PC-9 (cell line): ENCODE results near the gene FMO4. TPM values are rescaled to one million over a fixed set of nuclear protein-coding genes. Genes with fewer than 3 reads are reported as not detected.
"Not testable (repeated sequence)": the region's sequence is repeated elsewhere in the genome, so short reads cannot be mapped to it uniquely, and the experiment has no call there.

Source experiments
- BruUV-seq: library from RNA; stranded (reverse); fragments of 400-500 nt; replicated peaks from 2 replicates; lab custom pipeline; 2021; lab: Mats Ljungman, UMichigan
- CTCF ChIA-PET: fragments of 300-600 bp; sonication (Branson Sonifier 250); formaldehyde crosslinking; loops from one replicate; lab custom pipeline; 2022; ENCODE audit warnings: antibody characterized with exemption; lab: Charles Lee
- POLR2A ChIA-PET: fragments of 300-600 bp; sonication (Branson Sonifier 250); formaldehyde crosslinking; loops from one replicate; lab custom pipeline; 2022; ENCODE audit warnings: antibody characterized with exemption; ENCODE audit not compliant: unreplicated experiment; lab: Charles Lee
- DNase-seq, 2 experiments: peaks; one replicate each; pipeline versions ENCODE4 v3.0.0 to v3.0.0-alpha.2; 2015 to 2022; ENCODE audit warnings: mixed read lengths in 1 of 2
- H2AFZ ChIP-seq: fragments of 200-600 bp; sonication (generic); 2 replicates; pipeline ENCODE4 v1.8.1; 2017; ENCODE audit warnings: antibody characterized with exemption
- H3F3A ChIP-seq: fragments of 200-600 bp; sonication (generic); 2 replicates; pipeline ENCODE4 v1.8.1; 2017; ENCODE audit warnings: antibody characterized with exemption, mild to moderate bottlenecking, low read depth; ENCODE audit not compliant: insufficient read depth
- H3K27ac ChIP-seq: fragments of 200-600 bp; sonication (generic); 2 replicates; pipeline ENCODE4 v1.6.1; 2016; ENCODE audit warnings: mixed run types
- H3K27me3 ChIP-seq: fragments of 200-600 bp; sonication (generic); 2 replicates; pipeline ENCODE4 v1.6.1; 2016; ENCODE audit warnings: low read depth, mixed run types; ENCODE audit not compliant: insufficient read depth
- H3K36me3 ChIP-seq: fragments of 200-600 bp; sonication (generic); 2 replicates; pipeline ENCODE4 v1.6.1; 2016; ENCODE audit warnings: low read depth, mixed run types
- H3K4me1 ChIP-seq: fragments of 200-600 bp; sonication (generic); replicated peaks from 2 replicates; pipeline ENCODE4 v1.6.1; 2016; ENCODE audit warnings: mixed run types; ENCODE audit not compliant: insufficient read depth
- H3K4me2 ChIP-seq: fragments of 200-600 bp; sonication (generic); 2 replicates; pipeline ENCODE4 v1.6.1; 2017; ENCODE audit warnings: mixed run types
- H3K4me3 ChIP-seq: fragments of 200-600 bp; sonication (generic); 2 replicates; pipeline ENCODE4 v1.6.1; 2016; ENCODE audit warnings: mixed run types
- H3K79me2 ChIP-seq: fragments of 200-600 bp; sonication (generic); 2 replicates; pipeline ENCODE4 v1.6.1; 2017; ENCODE audit warnings: low read depth, mixed run types
- H3K9me2 ChIP-seq: fragments of 200-600 bp; sonication (generic); 2 replicates; pipeline ENCODE4 v1.8.1; 2017; ENCODE audit warnings: mild to moderate bottlenecking; ENCODE audit not compliant: insufficient read depth
- H3K9me3 ChIP-seq: fragments of 200-600 bp; sonication (generic); 2 replicates; pipeline ENCODE4 v1.8.1; 2016; ENCODE audit warnings: low read depth; ENCODE audit not compliant: insufficient read depth
- H4K20me1 ChIP-seq: fragments of 200-600 bp; sonication (generic); 2 replicates; pipeline ENCODE4 v1.8.1; 2017; ENCODE audit not compliant: insufficient read depth
- EZH2 ChIP-seq: fragments of 200-600 bp; sonication (generic); IDR thresholded peaks from 2 replicates; pipeline ENCODE4 v1.8.0; 2017; ENCODE audit warnings: antibody characterized with exemption, low read depth
- intact Hi-C: fragments of 100-400 bp; cut with micrococcal nuclease; formaldehyde crosslinking; loops from one replicate; pipeline ENCODE4 v1.10.0; 2022; ENCODE audit not compliant: unreplicated experiment
- total RNA-seq: library from RNA; stranded (reverse); gene quantifications from 2 replicates; pipeline ENCODE4 v1.2.3, GENCODE V29; 2021
- TF ChIP-seq, protein P1 (sequence below): fragments of 200-600 bp; sonication (generic); conservative IDR thresholded peaks from 2 replicates; pipeline ENCODE4 v1.6.1; 2017; ENCODE audit warnings: mixed run types, antibody characterized with exemption, mild to moderate bottlenecking, moderate library complexity

Gene FMO4
- total RNA-seq, 1 experiment from 2014 or later = 0.61 TPM

DNA sequence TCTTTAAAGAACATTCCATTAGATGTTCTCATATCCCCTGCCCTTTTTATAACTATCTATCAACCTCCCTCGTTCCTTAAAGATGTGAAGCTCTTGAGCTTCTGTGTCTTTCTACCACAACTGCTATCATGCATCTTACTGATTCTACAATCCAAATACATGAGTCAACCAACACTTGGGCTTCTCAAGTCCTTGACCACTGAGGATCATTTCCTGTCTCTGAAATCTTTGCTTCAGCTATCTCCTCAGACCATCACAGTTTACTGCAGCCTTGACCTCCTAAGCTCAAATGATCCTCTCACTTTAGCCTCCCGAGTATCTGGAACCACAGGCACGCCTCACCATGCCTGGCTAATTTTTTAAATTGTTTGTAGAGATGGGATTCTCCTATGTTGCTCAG is 75.2 kb downstream of the FMO4 start:
- H3K27ac ChIP-seq = no peak overlapping the region
- no peak overlapping the region for H3K4me3 ChIP-seq
- no peaks in the 10 kb centered on the region for H3K79me2 ChIP-seq
- H2AFZ ChIP-seq = no peak overlapping the region
- BruUV-seq = no TSS peak
- no peaks in the 10 kb centered on the region for H3K36me3 ChIP-seq
- no peaks in the 10 kb centered on the region for H3K9me2 ChIP-seq
- CTCF ChIA-PET = no interaction called here
- H3K4me2 ChIP-seq = no peak overlapping the region
- no peaks in the 10 kb centered on the region for H3K27me3 ChIP-seq
- DNase-seq = no peak
- H3F3A ChIP-seq = no peaks in the 10 kb centered on the region
- no peaks in the 10 kb centered on the region for H3K4me1 ChIP-seq
- POLR2A ChIA-PET = no interaction called here
- H4K20me1 ChIP-seq = no peaks in the 10 kb centered on the region
- TF ChIP-seq, protein P1, sequence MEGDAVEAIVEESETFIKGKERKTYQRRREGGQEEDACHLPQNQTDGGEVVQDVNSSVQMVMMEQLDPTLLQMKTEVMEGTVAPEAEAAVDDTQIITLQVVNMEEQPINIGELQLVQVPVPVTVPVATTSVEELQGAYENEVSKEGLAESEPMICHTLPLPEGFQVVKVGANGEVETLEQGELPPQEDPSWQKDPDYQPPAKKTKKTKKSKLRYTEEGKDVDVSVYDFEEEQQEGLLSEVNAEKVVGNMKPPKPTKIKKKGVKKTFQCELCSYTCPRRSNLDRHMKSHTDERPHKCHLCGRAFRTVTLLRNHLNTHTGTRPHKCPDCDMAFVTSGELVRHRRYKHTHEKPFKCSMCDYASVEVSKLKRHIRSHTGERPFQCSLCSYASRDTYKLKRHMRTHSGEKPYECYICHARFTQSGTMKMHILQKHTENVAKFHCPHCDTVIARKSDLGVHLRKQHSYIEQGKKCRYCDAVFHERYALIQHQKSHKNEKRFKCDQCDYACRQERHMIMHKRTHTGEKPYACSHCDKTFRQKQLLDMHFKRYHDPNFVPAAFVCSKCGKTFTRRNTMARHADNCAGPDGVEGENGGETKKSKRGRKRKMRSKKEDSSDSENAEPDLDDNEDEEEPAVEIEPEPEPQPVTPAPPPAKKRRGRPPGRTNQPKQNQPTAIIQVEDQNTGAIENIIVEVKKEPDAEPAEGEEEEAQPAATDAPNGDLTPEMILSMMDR = no peak
- TF ChIP-seq EZH2 = no peak
- no peaks in the 10 kb centered on the region for H3K9me3 ChIP-seq
- intact Hi-C loops = loop anchor here (10.0 kb wide), 1 partner anchor 96 kb away; the partner anchor contains the start of gene PRRC2C

DNA sequence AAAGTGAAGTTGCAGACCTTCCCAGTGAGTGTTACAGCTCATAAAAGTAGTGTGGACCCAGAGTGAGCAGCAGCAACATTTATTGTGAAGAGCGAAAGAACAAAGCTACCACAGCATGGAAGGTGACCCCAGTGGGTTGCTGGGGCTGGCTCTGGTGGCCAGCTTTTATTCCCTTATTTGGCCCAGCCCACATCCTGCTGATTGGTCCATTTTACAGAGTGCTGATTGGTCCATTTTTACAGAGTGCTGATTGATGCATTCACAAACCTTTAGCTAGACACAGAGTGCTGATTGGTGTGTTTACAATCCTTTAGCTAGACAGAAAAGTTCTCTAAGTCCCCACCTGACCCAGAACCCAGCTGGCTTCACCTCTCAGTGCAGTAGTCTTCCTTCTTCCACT is 76.8 kb downstream of the FMO4 start:
- H3K27me3 ChIP-seq, POLR2A ChIA-PET, H3F3A ChIP-seq, H3K4me1 ChIP-seq, H4K20me1 ChIP-seq, H3K79me2 ChIP-seq, CTCF ChIA-PET, H3K36me3 ChIP-seq, H3K4me3 ChIP-seq, intact Hi-C loops, BruUV-seq, H3K9me2 ChIP-seq, H3K27ac ChIP-seq, DNase-seq, H2AFZ ChIP-seq, H3K4me2 ChIP-seq, H3K9me3 ChIP-seq: not testable (repeated sequence)

Other genes starting within 250 kb of the FMO4 start
- gene FMO3, start 223.3 kb upstream of the FMO4 start, total RNA-seq = not detected in 2 replicates
- gene FMO2, start 128.9 kb upstream of the FMO4 start, total RNA-seq = not detected in 2 replicates
- not detected in 2 replicates for gene FMO1, start 65.7 kb upstream of the FMO4 start, total RNA-seq
- 99.2 and 136 TPM in 2 replicates for gene PRRC2C, start 171.3 kb downstream of the FMO4 start, total RNA-seq